A673 (cell line): ENCODE data around the gene PTP4A2. TPM values are rescaled to one million over a fixed set of nuclear protein-coding genes. Genes with fewer than 3 reads are reported as not detected.

Source experiments
- BruUV-seq: library from RNA; stranded (reverse); fragments of 400-500 nt; replicated peaks from 2 replicates; lab custom pipeline; 2021; lab: Mats Ljungman, UMichigan
- CTCF ChIA-PET: fragments of 300-600 bp; sonication (Branson Sonifier 250); formaldehyde crosslinking; loops from one replicate; lab custom pipeline; 2022; ENCODE audit warnings: antibody characterized with exemption; lab: Charles Lee
- POLR2A ChIA-PET: fragments of 300-600 bp; sonication (Branson Sonifier 250); formaldehyde crosslinking; loops from one replicate; lab custom pipeline; 2022; ENCODE audit warnings: antibody characterized with exemption; ENCODE audit not compliant: low non-redundant PET; lab: Charles Lee
- DNase-seq: peaks from one replicate; pipeline ENCODE4 v3.0.0-alpha.2; 2015; ENCODE audit warnings: low spot score
- H3K27ac ChIP-seq: fragments of 200-600 bp; sonication (generic); 2 replicates; pipeline ENCODE4 v1.5.1; 2016; ENCODE audit warnings: mixed run types, low read depth, mild to moderate bottlenecking, mixed read lengths, antibody characterized with exemption, low read length; ENCODE audit not compliant: poor library complexity, severe bottlenecking
- H3K27me3 ChIP-seq: fragments of 200-600 bp; sonication (generic); replicated peaks from 2 replicates; pipeline ENCODE4 v1.6.1; 2017; ENCODE audit warnings: mixed run types, low read depth, mild to moderate bottlenecking, mixed read lengths, antibody characterized with exemption, low read length; ENCODE audit not compliant: insufficient read depth, poor library complexity
- H3K36me3 ChIP-seq: fragments of 200-600 bp; sonication (generic); 2 replicates; pipeline ENCODE4 v1.6.1; 2016; ENCODE audit warnings: mixed run types, mild to moderate bottlenecking, mixed read lengths, antibody characterized with exemption, low read length; ENCODE audit not compliant: insufficient read depth, poor library complexity, severe bottlenecking
- H3K4me1 ChIP-seq: fragments of 200-600 bp; sonication (generic); 2 replicates; pipeline ENCODE4 v1.6.1; 2017; ENCODE audit warnings: mixed run types, mild to moderate bottlenecking, mixed read lengths, antibody characterized with exemption, low read length; ENCODE audit not compliant: insufficient read depth, poor library complexity, severe bottlenecking
- H3K4me3 ChIP-seq: fragments of 200-600 bp; sonication (generic); 2 replicates; pipeline ENCODE4 v1.5.1; 2016; ENCODE audit warnings: low read depth, mixed run types, mild to moderate bottlenecking, mixed read lengths, low read length; ENCODE audit not compliant: poor library complexity, severe bottlenecking
- H3K9me3 ChIP-seq: fragments of 200-600 bp; sonication (generic); 2 replicates; pipeline ENCODE4 v1.6.1; 2016; ENCODE audit warnings: mixed run types, low read depth, mild to moderate bottlenecking, mixed read lengths, antibody characterized with exemption, low read length; ENCODE audit not compliant: poor library complexity, severe bottlenecking
- CTCF ChIP-seq: fragments of 300-800, 200-600 bp; sonication (generic); conservative IDR thresholded peaks from 2 replicates; pipeline ENCODE4 v1.5.1; 2017; ENCODE audit warnings: low read depth, mild to moderate bottlenecking, antibody characterized with exemption, low read length, moderate library complexity, mixed read lengths
- EZH2 ChIP-seq: fragments of 200-600 bp; sonication (generic); IDR thresholded peaks from 2 replicates; pipeline ENCODE4 v1.6.1; 2017; ENCODE audit warnings: borderline replicate concordance, low read depth, mild to moderate bottlenecking, mixed read lengths, antibody characterized with exemption, low read length; ENCODE audit not compliant: poor library complexity, severe bottlenecking
- intact Hi-C: fragments of 100-400 bp; cut with micrococcal nuclease; formaldehyde crosslinking; loops from one replicate; pipeline ENCODE4 v1.10.0; 2022; ENCODE audit not compliant: unreplicated experiment
- total RNA-seq: library from RNA; stranded (reverse); gene quantifications from 2 replicates; pipeline ENCODE4 v1.2.3, GENCODE V29; 2021

Gene PTP4A2
- total RNA-seq, 1 experiment from 2014 or later, result 283 TPM

GRCh38 chr1:31859044-31859443 is 79.1 kb downstream of the PTP4A2 start:
- ChIA-PET CTCF (no interaction called here), POLR2A (no interaction called here)
- Histone ChIP-seq H3K27me3 (no peaks in the 10 kb centered on the region), H3K4me1 (peaks cover 8% of the 10 kb centered on the region), H3K9me3 (no peaks in the 10 kb centered on the region), H3K4me3 (no peak overlapping the region), H3K27ac (no peak overlapping the region), H3K36me3 (no peaks in the 10 kb centered on the region)
- DNase-seq, result no peak
- intact Hi-C loops, result no loop called here
- no TSS peak for BruUV-seq
- TF ChIP-seq EZH2 (no peak), CTCF (no peak)

- H3K36me3 ChIP-seq, result no peaks in the 10 kb centered on the region
- H3K27me3 ChIP-seq, result no peaks in the 10 kb centered on the region
- no peak overlapping the region for H3K27ac ChIP-seq
- no peak overlapping the region for H3K4me3 ChIP-seq
- CTCF ChIA-PET, result no interaction called here
- peaks cover 8% of the 10 kb centered on the region for H3K4me1 ChIP-seq
- intact Hi-C loops, result no loop called here
- no peak for DNase-seq
- POLR2A ChIA-PET, result no interaction called here
- no peaks in the 10 kb centered on the region for H3K9me3 ChIP-seq
- no peak for TF ChIP-seq EZH2
- TF ChIP-seq CTCF, result no peak
- no TSS peak for BruUV-seq
Measured at GRCh38 chr1:31857863-31858262, 80.3 kb downstream of the PTP4A2 start.

Other genes starting within 250 kb of the PTP4A2 start
- gene COL16A1, start 234.4 kb downstream of the PTP4A2 start, total RNA-seq, result 26.6 and 35.7 TPM in 2 replicates
- 5.9 and 8.6 TPM in 2 replicates for gene ADGRB2, start 174.0 kb downstream of the PTP4A2 start, total RNA-seq
- 0.58 and 0.85 TPM in 2 replicates for gene SPOCD1, start 122.3 kb downstream of the PTP4A2 start, total RNA-seq
- 226 and 236 TPM in 2 replicates for gene KHDRBS1, start 75.5 kb upstream of the PTP4A2 start, total RNA-seq
- gene TMEM39B, start 134.6 kb upstream of the PTP4A2 start, total RNA-seq, result 30.4 and 32.4 TPM in 2 replicates
- 96.8 and 97.4 TPM in 2 replicates for gene KPNA6, start 169.7 kb upstream of the PTP4A2 start, total RNA-seq
- 62.3 and 62.7 TPM in 2 replicates for gene TXLNA, start 241.3 kb upstream of the PTP4A2 start, total RNA-seq